HG03378 (cell line): ENCODE results near the gene INSIG2.

ENCODE experiments used
- ATAC-seq: cut with Tn5 transposase; IDR thresholded peaks from one replicate; pipeline ENCODE4 v1.9.1; 2021; ENCODE audit warnings: mild to moderate bottlenecking, moderate library complexity; ENCODE audit not compliant: unreplicated experiment

Gene INSIG2

GRCh38 chr2:118127250-118127649 lies 39.0 kb downstream of the INSIG2 start:
- ATAC-seq = no peak

- ATAC-seq = no peak
Measured at GRCh38 chr2:118128826-118129225, 40.6 kb downstream of the INSIG2 start.

- no peak for ATAC-seq
Measured at GRCh38 chr2:118130385-118130784, 42.1 kb downstream of the INSIG2 start.

GRCh38 chr2:118131771-118132170 lies 43.5 kb downstream of the INSIG2 start:
- no peak for ATAC-seq

- ATAC-seq = no peak
Measured at GRCh38 chr2:118133916-118134315, 45.6 kb downstream of the INSIG2 start.

- no peak for ATAC-seq
Measured at GRCh38 chr2:118134650-118135049, 46.4 kb downstream of the INSIG2 start.

GRCh38 chr2:118145207-118145606 lies 56.9 kb downstream of the INSIG2 start:
- ATAC-seq = no peak

- ATAC-seq = no peak
Measured at GRCh38 chr2:118145806-118146205, 57.5 kb downstream of the INSIG2 start.

GRCh38 chr2:118146315-118147283 lies 58.3 kb downstream of the INSIG2 start:
- no peak for ATAC-seq

GRCh38 chr2:118148133-118148532 lies 59.9 kb downstream of the INSIG2 start:
- ATAC-seq = no peak

GRCh38 chr2:118148809-118149208 lies 60.5 kb downstream of the INSIG2 start:
- ATAC-seq = no peak

- ATAC-seq = no peak
Measured at GRCh38 chr2:118150294-118150693, 62.0 kb downstream of the INSIG2 start.

- ATAC-seq = no peak
Measured at GRCh38 chr2:118151831-118152230, 63.6 kb downstream of the INSIG2 start.

- ATAC-seq = no peak
Measured at GRCh38 chr2:118153433-118153832, 65.2 kb downstream of the INSIG2 start.

GRCh38 chr2:118154176-118154575 lies 65.9 kb downstream of the INSIG2 start:
- ATAC-seq = no peak
